ENCODE measurements around the gene BCL11B. TPM values are rescaled to one million over a fixed set of nuclear protein-coding genes. Genes with fewer than 3 reads are reported as not detected.

The BCL11B gene
- total and polyA plus RNA-seq, 2 of the 8 experiments (the other 6 are each of a cell fraction or from before 2014, with no cell fraction given): 0.63 to 5.9 TPM

- Histone ChIP-seq H2AK5ac (ENCODE audit: low read depth, low read length) (no peak overlapping the region; the same call in 1 of the 2 replicates), H2BK5ac (ENCODE audit: low read depth, low read length) (no peak overlapping the region), H3K79me2 (ENCODE audit: control insufficient read depth in 1 of 2, insufficient read depth in 2 of 2, low read length in 2 of 2) (peaks cover 0 to 54% of the 10 kb centered on the region in 2 experiments; a peak in 2 of 4 replicates), H4K8ac (ENCODE audit: extremely low read depth, insufficient read depth, low read length) (no peak overlapping the region), H3K79me1 (ENCODE audit: low read depth, low read length) (peaks cover 15% of the 10 kb centered on the region), H3K36me3 (ENCODE audit: control insufficient read depth in 2 of 4, insufficient read depth in 4 of 4, low read length in 3 of 4) (no peaks in the 10 kb centered on the region), H2BK20ac (ENCODE audit: low read length) (no peak overlapping the region), H3K27me3 (replicated peaks in 1 of 4; ENCODE audit: control insufficient read depth in 3 of 4, extremely low read depth in 1 of 4, insufficient read depth in 3 of 4, low read length in 3 of 4) (no peaks in the 10 kb centered on the region), H3K4me1 (replicated peaks in 1 of 4; ENCODE audit: control insufficient read depth in 3 of 4, insufficient read depth in 4 of 4, low read length in 3 of 4) (peaks cover 9 to 35% (median 19%) of the 10 kb centered on the region in 4 experiments), H3K18ac (ENCODE audit: extremely low read depth, low read length) (peak overlapping the region; percentile 56; the same call in 1 of the 2 replicates), H2BK15ac (ENCODE audit: low read length) (0 out of 2 replicates have a peak overlapping the region, but pooled peaks have one; percentile 8), H4K91ac (replicated peaks; ENCODE audit: insufficient read length, low read length) (no peak overlapping the region), H3K9me3 (ENCODE audit: insufficient read depth in 2 of 2, low read depth in 1 of 2, low read length in 1 of 2) (no peaks in the 10 kb centered on the region), H4K5ac (ENCODE audit: insufficient read length, low read depth, low read length) (no peak overlapping the region), H3K4ac (replicated peaks; ENCODE audit: insufficient read length, low read depth, low read length) (no peak overlapping the region), H2BK120ac (replicated peaks; ENCODE audit: low read depth, low read length) (no peak overlapping the region), H3K4me2 (ENCODE audit: insufficient read depth in 1 of 2, low read depth in 2 of 2, low read length in 2 of 2) (no peak overlapping the region), H4K20me1 (replicated peaks in 1 of 2; ENCODE audit: control insufficient read depth in 1 of 2, insufficient read depth in 2 of 2, low read length in 2 of 2) (no peaks in the 10 kb centered on the region), H2AFZ (ENCODE audit: low read length) (no peak overlapping the region), H3K9ac (replicated peaks in 1 of 4; ENCODE audit: extremely low read depth in 1 of 4, low read depth in 3 of 4, low read length in 3 of 4) (no peak overlapping the region), H2BK12ac (ENCODE audit: low read depth, low read length) (no peak overlapping the region), H3K56ac (replicated peaks; ENCODE audit: insufficient read length, low read depth, low read length) (no peak overlapping the region), H3K14ac (ENCODE audit: insufficient read length) (no peak overlapping the region), H3K27ac (ENCODE audit: low read depth, low read length) (no peak overlapping the region), H3K23ac (ENCODE audit: insufficient read length) (no peak overlapping the region), H3K23me2 (ENCODE audit: low read depth, low read length) (no peaks in the 10 kb centered on the region), H3K4me3 (ENCODE audit: extremely low read depth in 1 of 4, insufficient read depth in 2 of 4, low read depth in 3 of 4, low read length in 4 of 4) (no peak overlapping the region)
- no peak for TF ChIP-seq SP2 (IDR thresholded peaks at IDR 0.05; ENCODE audit: low read length)
- no peak for TF ChIP-seq POLR2AphosphoS5 (IDR thresholded peaks at IDR 0.05; ENCODE audit: low read depth, low read length)
- no peak for TF ChIP-seq TEAD4 (IDR thresholded peaks at IDR 0.05; ENCODE audit: low read depth, low read length)
- no peak for TF ChIP-seq KDM4A (IDR thresholded peaks at IDR 0.05; ENCODE audit: low read depth, low read length, severe bottlenecking)
- TF ChIP-seq GABPA (IDR thresholded peaks at IDR 0.05; ENCODE audit: borderline replicate concordance, insufficient read depth, low read length): no peak
- no peak for TF ChIP-seq CBX8 (IDR thresholded peaks at IDR 0.05; ENCODE audit: borderline replicate concordance, low read depth, low read length)
- 86% methylated on average over 15 of the region's 16 CpGs; no CpG with 5 or more reads in 1 of the 2 experiments for WGBS, 2 experiments (ENCODE audit: extremely low coverage in 1 of 2, insufficient coverage in 1 of 2, insufficient read length in 1 of 2, insufficient replicate concordance in 2 of 2, low coverage in 1 of 2, low lambda C conversion rate in 2 of 2, missing lambda C conversion rate in 1 of 2)
- POLR2A ChIA-PET (ENCODE audit: partially characterized antibody): interaction anchor here (0.7 to 2.4 kb wide), 3 partner anchors 10 to 14 kb away, joined by 3 to 8 read pairs (median 3); no protein-coding TSS in a partner anchor
- CTCF ChIA-PET (ENCODE audit: partially characterized antibody): interaction anchor here (1.1 to 2.7 kb wide), 5 partner anchors 8 to 65 kb away, joined by 3 to 12 read pairs (median 4); no protein-coding TSS in a partner anchor
- DNase-seq (ENCODE audit: low read depth in 1 of 2, low spot score in 2 of 2) (no peak), FAIRE-seq (no peak)
Measured at GRCh38 chr14:99254328-99255009, 17.5 kb downstream of the BCL11B start.

All from H1 (cell line).